ENCODE results near the gene DSCAM.

The DSCAM gene

GRCh38 chr21:40015818-40016217, 831.1 kb downstream of the DSCAM start:
- Mint-ChIP-seq H3K27me3 (no peaks in the 10 kb centered on the region), H3K4me1 (ENCODE audit: low read depth) (no peaks in the 10 kb centered on the region), H3K4me3 (no peak overlapping the region), H3K36me3 (no peaks in the 10 kb centered on the region), H3K27ac (no peak overlapping the region), H3K9me3 (ENCODE audit: low read depth) (peaks cover 7% of the 10 kb centered on the region)

GRCh38 chr21:40014394-40014793, 832.6 kb downstream of the DSCAM start:
- no peak overlapping the region for H3K4me3 Mint-ChIP-seq
- H3K36me3 Mint-ChIP-seq: no peaks in the 10 kb centered on the region
- H3K27ac Mint-ChIP-seq: no peak overlapping the region
- no peaks in the 10 kb centered on the region for H3K4me1 Mint-ChIP-seq (ENCODE audit: low read depth)
- no peaks in the 10 kb centered on the region for H3K9me3 Mint-ChIP-seq (ENCODE audit: low read depth)
- H3K27me3 Mint-ChIP-seq: no peaks in the 10 kb centered on the region

DNA sequence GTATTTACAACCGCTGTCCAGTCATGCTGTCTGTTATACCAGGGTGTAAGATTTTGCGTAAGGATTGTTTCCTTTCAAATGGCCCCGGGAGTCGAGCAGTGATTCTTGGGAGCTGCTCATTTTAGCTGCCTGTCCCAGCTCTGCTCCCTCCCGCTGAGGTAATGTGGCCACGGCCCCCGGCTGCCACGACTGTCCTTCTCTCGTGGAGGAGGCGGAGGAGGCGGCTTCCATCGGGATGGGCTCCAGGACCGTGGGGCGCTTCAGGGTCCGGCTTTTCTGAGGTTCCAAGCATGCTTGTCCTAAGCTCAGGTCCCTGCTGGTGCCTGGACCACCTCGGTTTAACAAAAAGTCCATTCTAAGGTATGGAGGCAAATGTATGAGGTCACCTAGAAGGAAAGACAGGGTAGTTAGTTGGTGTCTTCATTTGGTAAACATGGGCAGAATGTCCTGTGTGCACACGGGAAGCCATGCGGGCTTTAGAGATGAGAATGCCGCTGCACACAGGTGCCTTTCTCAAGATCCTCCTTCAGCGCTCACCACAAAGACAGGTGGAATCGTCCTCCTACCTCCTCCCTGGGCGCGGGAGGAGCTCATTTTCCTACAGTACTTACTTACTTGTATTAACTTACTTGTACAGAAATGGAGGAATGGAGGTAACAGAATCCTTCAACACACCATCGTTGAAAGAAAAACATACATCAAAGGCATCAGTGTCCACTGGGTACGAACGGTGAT, 833.8 kb downstream of the DSCAM start:
- no peaks in the 10 kb centered on the region for H3K9me3 Mint-ChIP-seq (ENCODE audit: low read depth)
- no peak overlapping the region for H3K27ac Mint-ChIP-seq
- no peaks in the 10 kb centered on the region for H3K4me1 Mint-ChIP-seq (ENCODE audit: low read depth)
- no peak overlapping the region for H3K4me3 Mint-ChIP-seq
- no peaks in the 10 kb centered on the region for H3K36me3 Mint-ChIP-seq
- no peaks in the 10 kb centered on the region for H3K27me3 Mint-ChIP-seq

DNA sequence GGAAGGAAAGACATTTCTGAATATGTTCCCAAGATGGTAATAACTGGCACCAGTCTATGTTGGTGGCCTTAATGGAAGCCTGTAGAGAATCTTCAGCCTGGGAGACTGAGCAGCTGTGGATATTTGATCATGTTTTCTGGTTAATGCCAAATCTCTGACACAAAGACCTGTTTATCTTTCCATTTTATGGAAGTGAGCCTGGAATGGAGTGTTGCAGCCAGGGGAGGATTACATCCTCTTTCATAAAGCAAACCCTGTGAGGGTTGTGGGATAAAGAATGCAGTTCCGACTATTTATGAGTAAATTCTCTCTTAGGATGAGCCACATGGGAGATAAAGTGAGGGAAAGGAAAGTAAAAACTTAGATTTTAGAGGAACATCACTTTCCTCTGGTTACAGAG, 835.6 kb downstream of the DSCAM start:
- H3K36me3 Mint-ChIP-seq: no peaks in the 10 kb centered on the region
- H3K4me3 Mint-ChIP-seq: no peak overlapping the region
- H3K4me1 Mint-ChIP-seq (ENCODE audit: low read depth): no peaks in the 10 kb centered on the region
- no peak overlapping the region for H3K27ac Mint-ChIP-seq
- H3K27me3 Mint-ChIP-seq: no peaks in the 10 kb centered on the region
- H3K9me3 Mint-ChIP-seq (ENCODE audit: low read depth): no peaks in the 10 kb centered on the region

DNA sequence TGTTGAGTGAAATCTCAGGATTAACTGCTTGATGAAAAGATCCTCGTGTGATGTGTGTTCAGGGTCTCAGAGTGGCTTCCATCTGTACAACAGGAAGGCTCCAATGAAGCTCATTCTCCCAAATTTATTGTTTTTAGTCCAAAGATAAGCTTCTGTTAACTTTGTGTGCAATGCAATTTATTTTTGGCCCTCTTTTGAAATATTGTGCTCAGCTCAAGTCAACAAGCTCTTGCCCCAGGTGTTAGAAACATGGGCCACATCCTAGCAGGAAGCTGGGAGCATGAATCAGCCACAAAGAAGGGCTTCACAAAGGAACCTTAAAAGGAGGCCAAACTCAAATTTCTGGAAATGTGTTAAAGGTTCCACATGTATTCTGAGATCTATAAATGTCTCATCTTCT, 844.0 kb downstream of the DSCAM start:
- Mint-ChIP-seq H3K36me3 (no peaks in the 10 kb centered on the region), H3K4me1 (ENCODE audit: low read depth) (no peaks in the 10 kb centered on the region), H3K4me3 (no peak overlapping the region), H3K9me3 (ENCODE audit: low read depth) (no peaks in the 10 kb centered on the region), H3K27me3 (no peaks in the 10 kb centered on the region), H3K27ac (no peak overlapping the region)

- Mint-ChIP-seq H3K9me3 (ENCODE audit: low read depth) (no peaks in the 10 kb centered on the region), H3K36me3 (no peaks in the 10 kb centered on the region), H3K4me3 (no peak overlapping the region), H3K27me3 (no peaks in the 10 kb centered on the region), H3K4me1 (ENCODE audit: low read depth) (no peaks in the 10 kb centered on the region), H3K27ac (no peak overlapping the region)
Observed at GRCh38 chr21:39984286-39984991, 862.5 kb downstream of the DSCAM start.

DNA sequence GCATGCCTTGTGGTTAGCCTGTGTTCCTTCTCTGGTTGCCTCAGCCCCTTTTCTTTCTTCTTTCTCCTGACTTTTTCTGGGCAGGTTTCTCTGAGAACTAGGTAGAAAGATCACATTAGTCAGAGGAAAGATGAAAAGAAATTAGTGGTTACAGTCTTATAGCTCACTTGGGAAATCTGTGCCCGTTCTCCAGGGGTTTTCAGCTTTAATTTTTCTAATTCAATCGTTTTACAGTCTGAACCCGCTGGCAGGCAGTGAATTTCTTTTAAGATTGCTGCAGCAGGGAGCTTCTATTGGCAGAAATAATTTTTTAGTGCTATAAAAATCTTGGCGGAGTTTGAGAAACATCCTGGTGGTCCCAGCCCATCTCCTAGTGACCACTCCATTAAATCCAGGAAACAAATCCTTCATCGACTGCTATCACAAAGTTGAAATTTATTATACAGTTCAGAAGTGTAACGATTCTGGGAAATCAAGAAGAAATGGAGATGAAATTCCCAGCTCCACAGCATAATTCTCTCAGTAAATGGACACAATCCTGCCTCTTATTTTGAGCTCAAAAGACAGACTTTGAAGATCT, 866.6 kb downstream of the DSCAM start:
- Mint-ChIP-seq H3K4me1 (ENCODE audit: low read depth) (no peaks in the 10 kb centered on the region), H3K27ac (no peak overlapping the region), H3K36me3 (no peaks in the 10 kb centered on the region), H3K27me3 (peaks cover 7% of the 10 kb centered on the region), H3K4me3 (no peak overlapping the region), H3K9me3 (ENCODE audit: low read depth) (no peaks in the 10 kb centered on the region)

DNA sequence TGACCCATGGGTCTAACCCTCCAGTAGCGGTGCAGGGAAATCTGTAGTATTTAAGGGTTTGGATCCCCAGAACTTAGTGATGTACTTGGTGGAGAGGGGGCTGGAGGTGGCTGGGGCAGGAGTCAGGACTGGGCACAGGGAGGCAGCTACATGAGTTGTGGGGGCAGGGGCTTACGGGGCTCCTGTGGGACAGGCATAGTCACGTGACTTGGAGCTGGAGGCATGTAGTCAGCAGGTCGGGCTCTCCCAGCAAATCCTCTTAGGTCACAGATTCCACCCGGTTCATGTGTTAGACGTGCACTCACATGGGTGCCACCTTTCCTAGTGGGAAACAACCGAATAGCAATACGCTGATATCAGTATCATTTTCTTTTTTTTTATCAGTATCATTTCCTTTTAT, 867.6 kb downstream of the DSCAM start:
- H3K27ac Mint-ChIP-seq: no peak overlapping the region
- H3K36me3 Mint-ChIP-seq: no peaks in the 10 kb centered on the region
- H3K9me3 Mint-ChIP-seq (ENCODE audit: low read depth): no peaks in the 10 kb centered on the region
- no peaks in the 10 kb centered on the region for H3K4me1 Mint-ChIP-seq (ENCODE audit: low read depth)
- peaks cover 7% of the 10 kb centered on the region for H3K27me3 Mint-ChIP-seq
- H3K4me3 Mint-ChIP-seq: no peak overlapping the region

- H3K27me3 Mint-ChIP-seq: peaks cover 7% of the 10 kb centered on the region
- H3K9me3 Mint-ChIP-seq (ENCODE audit: low read depth): no peaks in the 10 kb centered on the region
- H3K4me1 Mint-ChIP-seq (ENCODE audit: low read depth): no peaks in the 10 kb centered on the region
- no peak overlapping the region for H3K4me3 Mint-ChIP-seq
- no peak overlapping the region for H3K27ac Mint-ChIP-seq
- H3K36me3 Mint-ChIP-seq: no peaks in the 10 kb centered on the region
Observed at GRCh38 chr21:39976800-39977199, 870.2 kb downstream of the DSCAM start.

DNA sequence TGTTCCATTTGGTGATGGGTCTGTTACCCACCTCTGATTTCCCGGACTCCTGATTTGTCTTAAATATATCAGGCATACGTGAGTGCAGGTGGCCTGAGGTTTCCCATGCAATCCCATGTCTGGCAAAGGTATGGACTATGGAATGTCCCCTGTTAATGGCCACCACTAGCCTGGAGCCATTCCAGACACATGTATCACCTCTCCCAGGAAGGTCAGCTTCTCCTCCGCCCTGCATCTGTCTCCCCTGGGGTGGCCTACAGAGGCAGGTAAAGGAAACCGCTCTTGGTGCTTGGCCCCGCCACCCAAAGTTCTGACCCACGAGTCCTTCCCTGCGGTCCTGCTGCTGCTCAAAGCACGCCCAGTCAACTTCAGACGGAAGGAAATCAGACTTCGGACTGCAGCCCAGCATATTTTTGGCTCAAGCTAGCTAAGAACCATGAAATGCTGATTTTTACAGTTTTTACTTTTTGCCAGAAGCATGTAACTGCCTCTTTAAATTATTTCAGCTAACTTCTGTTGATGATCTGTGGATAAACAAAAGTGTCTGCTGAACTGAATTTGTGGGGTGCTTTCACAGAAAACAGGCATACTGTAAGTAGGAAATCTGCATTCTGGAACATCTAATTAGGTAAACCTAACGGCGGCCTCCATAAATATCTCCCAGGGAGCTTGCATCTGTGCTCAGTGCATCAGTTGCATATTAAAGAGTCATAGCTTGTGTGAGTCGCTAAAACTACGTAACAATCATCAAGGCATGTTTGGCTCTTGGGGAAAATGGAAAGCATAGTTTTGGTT, 873.8 kb downstream of the DSCAM start:
- peaks cover 4% of the 10 kb centered on the region for H3K9me3 Mint-ChIP-seq (ENCODE audit: low read depth)
- no peak overlapping the region for H3K4me3 Mint-ChIP-seq
- H3K27me3 Mint-ChIP-seq: peaks cover 7% of the 10 kb centered on the region
- H3K27ac Mint-ChIP-seq: no peak overlapping the region
- H3K4me1 Mint-ChIP-seq (ENCODE audit: low read depth): no peaks in the 10 kb centered on the region
- H3K36me3 Mint-ChIP-seq: no peaks in the 10 kb centered on the region

DNA sequence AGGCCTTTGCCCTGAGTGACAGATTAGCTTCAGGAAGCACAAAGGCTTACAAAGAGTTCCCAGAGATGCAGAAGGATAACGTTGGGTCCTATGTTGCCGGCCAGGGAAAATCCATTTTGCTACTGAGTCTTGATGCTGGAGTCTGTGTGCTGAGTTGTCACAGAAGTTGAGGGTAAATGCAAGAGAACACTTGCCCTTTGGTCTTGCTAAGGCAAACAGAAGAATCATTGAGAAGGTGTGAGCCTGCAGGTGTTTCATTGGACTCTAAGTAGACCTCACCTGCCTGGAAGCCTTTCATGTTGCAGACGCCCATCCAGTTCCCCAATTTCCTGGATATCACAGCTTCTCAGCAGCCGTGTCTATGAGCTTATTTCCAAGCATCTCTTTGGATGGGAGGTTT, 874.5 kb downstream of the DSCAM start:
- Mint-ChIP-seq H3K27me3 (peaks cover 6% of the 10 kb centered on the region), H3K4me1 (ENCODE audit: low read depth) (no peaks in the 10 kb centered on the region), H3K4me3 (no peak overlapping the region), H3K27ac (no peak overlapping the region), H3K9me3 (ENCODE audit: low read depth) (peaks cover 7% of the 10 kb centered on the region), H3K36me3 (no peaks in the 10 kb centered on the region)

- Mint-ChIP-seq H3K9me3 (ENCODE audit: low read depth) (peaks cover 7% of the 10 kb centered on the region), H3K4me3 (no peak overlapping the region), H3K36me3 (no peaks in the 10 kb centered on the region), H3K4me1 (ENCODE audit: low read depth) (no peaks in the 10 kb centered on the region), H3K27me3 (peaks cover 6% of the 10 kb centered on the region), H3K27ac (no peak overlapping the region)
Observed at GRCh38 chr21:39971956-39972355, 875.0 kb downstream of the DSCAM start.

- no peak overlapping the region for H3K4me3 Mint-ChIP-seq
- peaks cover 2% of the 10 kb centered on the region for H3K27me3 Mint-ChIP-seq
- no peaks in the 10 kb centered on the region for H3K36me3 Mint-ChIP-seq
- peaks cover 10% of the 10 kb centered on the region for H3K9me3 Mint-ChIP-seq (ENCODE audit: low read depth)
- H3K27ac Mint-ChIP-seq: no peak overlapping the region
- no peaks in the 10 kb centered on the region for H3K4me1 Mint-ChIP-seq (ENCODE audit: low read depth)
Observed at GRCh38 chr21:39969691-39970364, 877.1 kb downstream of the DSCAM start.

- Mint-ChIP-seq H3K4me3 (no peak overlapping the region), H3K9me3 (ENCODE audit: low read depth) (peaks cover 13% of the 10 kb centered on the region), H3K27ac (no peak overlapping the region), H3K36me3 (no peaks in the 10 kb centered on the region), H3K4me1 (ENCODE audit: low read depth) (no peaks in the 10 kb centered on the region), H3K27me3 (peaks cover 2% of the 10 kb centered on the region)
Observed at GRCh38 chr21:39968010-39968409, 878.9 kb downstream of the DSCAM start.

All from activated naive CD8-positive, alpha-beta T cell (primary cell).